ENCODE measurements around the gene HDAC7.
A peak's percentile ranks its signal among the peaks of the same experiment; 100 is the strongest.
"Not testable (repeated sequence)": the region's sequence is repeated elsewhere in the genome, so short reads cannot be mapped to it uniquely, and the experiment has no call there.

The HDAC7 gene

DNA sequence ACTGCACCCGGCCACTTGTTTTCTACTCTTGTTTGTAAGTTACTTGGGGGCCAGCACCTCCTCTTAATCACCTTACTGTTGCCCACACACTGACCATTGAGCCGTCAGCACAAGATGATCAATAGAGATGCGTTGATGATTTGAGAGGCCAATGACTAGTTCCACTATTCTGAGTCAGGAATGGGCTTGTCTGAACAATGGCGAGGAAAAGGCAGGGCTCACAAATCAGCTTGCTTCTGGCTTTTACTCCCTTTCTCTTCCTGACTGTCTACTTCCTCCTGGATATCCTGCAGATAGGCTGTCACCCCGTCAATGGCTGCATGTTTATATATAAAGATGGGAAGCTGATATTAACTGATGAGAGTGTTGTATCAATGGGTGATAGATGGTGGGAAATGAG is 29.1 kb upstream of the HDAC7 start:
- no peak for DNase-seq

DNA sequence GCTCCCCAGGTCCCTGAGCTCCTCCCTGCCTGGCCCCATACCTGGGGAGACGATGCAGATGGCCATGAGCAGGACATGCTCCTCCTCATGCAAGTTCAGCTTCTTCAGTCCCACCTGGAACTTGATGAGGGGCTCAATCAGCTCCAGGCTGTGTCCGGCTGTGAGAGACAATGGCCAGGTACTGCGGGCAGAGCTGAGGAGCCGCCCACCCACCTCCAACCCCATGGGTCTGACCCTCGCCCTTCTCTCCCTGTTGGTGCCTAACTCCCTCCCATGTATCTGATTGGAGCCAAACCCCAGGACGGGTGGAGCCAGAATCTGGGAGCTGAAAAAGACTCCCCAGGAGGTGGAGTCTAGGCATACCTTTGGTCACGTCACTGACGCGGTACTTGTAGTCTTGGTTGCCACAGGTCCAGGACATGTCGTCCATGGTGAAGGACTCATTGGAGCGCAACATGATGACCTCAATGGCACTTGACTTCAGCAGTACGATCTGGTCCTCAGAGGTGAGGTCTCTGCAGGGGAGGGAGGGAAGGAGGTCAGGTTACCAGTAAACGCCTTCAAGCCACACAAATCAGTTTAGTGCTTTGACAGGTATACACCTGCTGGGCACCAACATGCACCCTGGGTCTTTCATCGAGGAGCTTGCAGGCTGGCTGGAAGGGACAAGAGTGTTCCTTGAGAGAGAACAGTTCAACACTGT is 26.7 kb upstream of the HDAC7 start:
- no peak for DNase-seq

DNA sequence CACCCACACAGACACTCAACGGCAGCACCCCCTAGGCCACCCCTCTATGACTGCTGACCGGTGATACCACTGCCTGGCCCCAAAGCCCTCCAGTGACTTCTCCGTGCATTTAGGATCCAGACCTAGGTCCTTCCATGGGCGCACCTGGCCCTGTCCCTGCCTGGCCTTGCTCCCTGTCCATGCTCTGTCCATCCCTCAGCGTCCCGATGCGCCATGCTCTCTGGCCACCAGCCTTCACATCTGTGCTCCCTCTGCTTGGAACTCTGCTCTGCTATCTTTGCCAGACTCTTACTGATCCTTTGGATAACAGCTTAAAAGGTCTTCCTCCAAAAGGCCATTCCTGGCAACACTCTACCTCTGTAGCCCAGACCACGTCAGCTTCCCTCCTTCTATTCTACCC is 25.4 kb upstream of the HDAC7 start:
- no peak for DNase-seq

DNA sequence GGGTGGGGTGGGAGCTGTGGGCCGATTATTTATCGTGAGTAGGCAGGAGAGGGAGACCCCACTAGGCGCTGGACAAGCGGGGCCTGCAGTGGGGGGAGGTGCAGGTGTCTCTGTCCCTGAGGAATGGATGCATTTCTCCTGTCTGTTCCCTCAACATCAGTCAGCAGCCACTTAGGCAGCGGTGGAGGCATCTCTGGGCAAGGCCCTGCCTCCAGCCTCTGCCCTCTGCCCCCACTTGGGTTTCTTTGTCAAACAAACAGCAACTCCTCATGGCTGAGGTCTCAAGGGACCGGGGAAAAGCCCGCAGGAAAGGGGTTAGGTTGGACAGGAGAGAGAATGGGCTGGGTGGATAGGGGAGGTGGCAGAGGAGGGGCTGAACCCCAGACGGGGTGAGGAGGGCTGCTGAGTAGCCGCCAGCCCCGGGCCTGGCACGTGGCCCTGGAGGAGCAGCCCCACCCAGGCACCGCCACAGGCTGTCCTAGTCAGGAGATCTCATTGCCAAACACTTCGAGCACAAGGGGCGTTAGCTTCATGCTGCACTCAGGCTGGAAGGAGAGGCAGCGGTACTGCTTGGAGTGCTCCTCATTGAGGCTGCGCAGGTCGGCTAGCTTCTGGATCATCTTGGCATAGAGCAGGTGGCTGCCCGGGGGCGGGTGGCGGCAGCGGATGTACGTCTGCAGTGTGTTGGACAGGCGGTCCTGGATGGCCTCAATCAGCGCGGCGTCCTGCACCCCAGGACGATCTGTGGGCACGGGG is 24.7 kb upstream of the HDAC7 start:
- DNase-seq, result no peak

DNA sequence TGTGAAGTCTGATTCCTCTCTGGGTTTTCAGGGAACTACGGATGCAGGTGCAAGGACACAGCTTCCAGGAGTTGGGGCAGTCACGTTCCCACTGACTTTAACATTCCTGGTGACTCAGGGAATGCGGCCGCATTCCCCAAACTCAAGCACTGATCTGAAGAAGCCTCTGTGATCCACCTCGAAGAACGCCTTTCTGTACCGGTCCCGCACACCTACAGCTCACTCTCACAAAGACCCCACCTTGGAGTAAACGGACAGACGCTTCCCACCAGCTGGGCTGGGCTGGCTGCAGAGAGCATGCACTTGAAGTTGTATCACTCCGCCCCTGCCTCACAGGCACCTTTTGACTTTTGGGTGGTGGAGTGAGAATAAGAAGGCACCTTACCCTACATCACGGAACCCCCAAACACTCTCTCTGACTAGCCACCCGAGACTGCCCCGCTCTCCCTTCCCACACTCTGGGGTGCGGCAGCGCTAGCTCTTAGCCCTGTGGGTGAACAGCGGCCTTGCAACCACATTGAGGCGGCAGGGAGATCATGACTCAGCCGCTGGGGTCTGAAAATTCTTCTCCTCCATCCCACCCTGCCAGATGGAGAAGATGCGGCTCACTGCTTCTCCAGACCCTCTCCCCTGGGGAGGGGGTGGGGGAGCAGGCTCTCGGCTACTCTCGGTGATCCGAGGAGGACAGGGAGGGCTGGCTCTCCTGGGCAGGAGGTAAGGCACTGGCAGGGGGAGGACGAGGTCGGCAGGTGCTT is 23.7 kb upstream of the HDAC7 start:
- no peak for DNase-seq

DNA sequence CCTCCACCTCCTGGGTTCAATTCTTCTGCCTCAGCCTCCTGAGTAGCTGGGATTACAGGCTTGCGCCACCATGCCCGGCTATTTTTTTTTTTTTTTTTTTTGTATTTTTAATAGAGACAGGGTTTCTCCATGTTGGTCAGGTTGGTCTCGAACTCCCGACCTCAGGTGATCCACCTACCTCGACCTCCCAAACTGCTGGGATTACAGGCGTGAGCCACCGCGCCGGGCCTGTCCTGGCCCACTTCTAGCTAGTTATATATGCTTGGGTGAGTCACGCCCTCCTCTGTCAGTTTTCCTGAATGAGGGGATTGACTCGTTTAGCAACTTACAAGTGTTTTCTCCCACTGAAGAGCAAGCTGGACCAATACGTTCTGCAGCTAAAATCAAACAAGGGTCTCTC is 22.8 kb upstream of the HDAC7 start:
- DNase-seq, result not testable (repeated sequence)

DNA sequence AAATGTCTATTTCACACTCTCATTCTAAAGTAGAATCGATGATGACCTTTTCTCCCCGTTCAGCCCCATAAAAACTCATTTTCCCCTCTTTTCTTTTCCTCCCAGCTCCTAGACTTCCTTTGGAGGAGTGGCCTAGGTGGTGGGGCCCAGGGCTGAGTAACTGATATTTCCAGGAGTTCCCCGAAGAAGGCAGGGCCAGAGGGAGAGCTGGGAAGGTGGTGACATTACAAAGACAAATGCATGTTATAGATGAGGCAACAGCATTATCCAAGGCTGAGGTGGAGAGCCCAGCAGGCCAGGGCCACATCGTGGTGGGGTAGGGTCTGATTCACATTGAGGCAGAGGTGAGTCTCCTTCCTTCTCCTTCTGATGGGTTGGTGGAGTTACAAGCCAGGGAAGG is 22.2 kb upstream of the HDAC7 start:
- no peak for DNase-seq

DNA sequence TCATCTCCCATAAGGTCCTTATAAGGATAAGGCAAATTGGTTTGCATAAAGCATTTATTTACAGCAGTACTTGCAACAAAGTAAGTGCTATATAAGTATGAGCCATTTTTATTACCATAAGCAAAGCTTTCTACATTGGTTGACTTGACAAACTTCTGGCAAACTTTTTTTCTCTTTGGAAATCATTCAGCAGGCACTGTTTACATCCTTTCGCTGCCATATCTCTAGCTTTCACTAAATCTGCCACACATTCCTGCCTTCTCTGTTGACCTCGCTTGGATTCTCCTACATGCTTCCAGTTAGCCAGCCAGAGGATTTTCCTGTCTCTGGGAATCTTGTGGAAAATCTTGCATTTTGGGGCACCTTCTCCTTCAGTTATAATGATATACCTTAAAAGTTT is 21.8 kb upstream of the HDAC7 start:
- DNase-seq, result no peak

DNA sequence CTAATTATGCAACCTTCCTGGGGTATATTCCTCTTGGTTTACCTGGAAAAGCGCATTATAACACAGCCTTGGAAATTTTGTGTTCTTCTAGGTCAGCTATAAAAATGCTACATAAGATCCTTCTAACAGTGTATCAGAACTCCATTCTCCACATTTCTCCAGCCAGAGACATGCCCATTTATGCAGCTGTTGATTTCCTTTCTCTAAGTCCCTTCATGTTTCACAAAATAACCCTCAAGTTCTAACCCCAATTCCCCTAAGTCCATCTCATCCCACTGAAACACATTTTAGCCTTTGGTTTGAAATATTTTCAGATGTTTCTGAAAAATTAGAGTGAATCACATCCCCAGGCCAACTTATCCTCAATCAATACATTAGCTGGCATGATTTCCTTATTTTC is 20.9 kb upstream of the HDAC7 start:
- DNase-seq, result no peak

DNA sequence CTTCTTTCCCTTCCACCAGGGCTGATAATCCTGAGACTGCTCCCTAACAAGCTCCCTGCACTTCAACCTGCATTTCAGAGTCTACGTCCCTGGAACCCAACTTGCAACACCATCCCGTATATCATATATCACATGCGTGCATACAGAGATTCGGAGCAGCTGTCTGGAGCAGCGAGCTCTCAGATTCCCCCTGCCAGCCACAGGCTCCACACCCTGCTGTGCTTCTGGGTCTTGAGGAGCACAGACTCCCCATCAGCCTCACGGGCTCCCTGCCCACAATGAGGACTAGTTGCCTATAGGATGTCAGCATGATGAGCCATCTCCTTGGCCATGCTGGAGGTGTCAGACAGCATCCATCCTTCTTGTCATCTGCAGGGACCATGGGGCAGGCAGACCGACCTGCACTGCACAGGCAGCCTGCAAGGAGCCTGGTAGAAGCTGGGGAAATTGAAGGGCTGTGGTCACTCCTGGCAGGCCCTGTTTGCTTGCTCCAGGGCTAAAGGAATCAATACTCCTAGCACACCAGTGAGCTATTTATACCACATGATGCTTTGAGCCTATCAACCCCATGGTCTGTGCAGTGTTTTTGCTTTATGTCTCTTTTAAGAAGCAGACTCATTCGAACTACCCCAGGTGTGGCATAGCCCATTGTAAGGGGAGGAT is 19.6 kb upstream of the HDAC7 start:
- no peak for DNase-seq

DNA sequence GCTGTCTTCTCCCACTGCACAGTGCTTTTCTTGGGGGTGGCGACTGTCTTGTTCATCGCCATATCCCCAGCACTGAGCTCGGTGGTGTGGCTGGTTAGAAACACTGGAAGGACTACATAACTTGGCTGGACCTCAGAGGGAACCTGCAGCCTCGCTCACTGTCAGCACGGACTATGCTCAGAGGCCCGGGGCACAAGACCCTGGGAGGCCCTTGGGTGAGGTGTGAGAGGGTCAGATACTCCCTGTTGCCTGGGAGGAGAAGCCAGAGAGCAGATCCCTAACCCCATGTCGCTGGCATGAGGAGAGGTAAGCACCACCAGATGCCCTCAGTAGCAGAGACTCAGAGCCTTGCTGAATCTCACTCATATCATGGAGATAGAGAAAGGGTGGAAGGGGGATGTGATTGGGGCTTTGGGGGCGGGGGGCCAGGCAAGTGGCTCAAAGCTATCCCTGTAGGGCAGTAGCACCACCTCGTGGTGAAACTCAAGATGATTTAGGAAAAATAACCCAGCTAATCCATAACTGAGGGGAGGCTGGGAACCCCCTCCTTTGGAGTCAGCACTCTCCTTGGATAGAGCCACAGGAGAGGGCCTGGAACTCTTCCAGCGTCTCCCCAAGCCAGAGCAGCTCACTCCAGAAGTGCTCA is 18.7 kb upstream of the HDAC7 start:
- peak in 1 of 2 donors; percentile 65 for DNase-seq

DNA sequence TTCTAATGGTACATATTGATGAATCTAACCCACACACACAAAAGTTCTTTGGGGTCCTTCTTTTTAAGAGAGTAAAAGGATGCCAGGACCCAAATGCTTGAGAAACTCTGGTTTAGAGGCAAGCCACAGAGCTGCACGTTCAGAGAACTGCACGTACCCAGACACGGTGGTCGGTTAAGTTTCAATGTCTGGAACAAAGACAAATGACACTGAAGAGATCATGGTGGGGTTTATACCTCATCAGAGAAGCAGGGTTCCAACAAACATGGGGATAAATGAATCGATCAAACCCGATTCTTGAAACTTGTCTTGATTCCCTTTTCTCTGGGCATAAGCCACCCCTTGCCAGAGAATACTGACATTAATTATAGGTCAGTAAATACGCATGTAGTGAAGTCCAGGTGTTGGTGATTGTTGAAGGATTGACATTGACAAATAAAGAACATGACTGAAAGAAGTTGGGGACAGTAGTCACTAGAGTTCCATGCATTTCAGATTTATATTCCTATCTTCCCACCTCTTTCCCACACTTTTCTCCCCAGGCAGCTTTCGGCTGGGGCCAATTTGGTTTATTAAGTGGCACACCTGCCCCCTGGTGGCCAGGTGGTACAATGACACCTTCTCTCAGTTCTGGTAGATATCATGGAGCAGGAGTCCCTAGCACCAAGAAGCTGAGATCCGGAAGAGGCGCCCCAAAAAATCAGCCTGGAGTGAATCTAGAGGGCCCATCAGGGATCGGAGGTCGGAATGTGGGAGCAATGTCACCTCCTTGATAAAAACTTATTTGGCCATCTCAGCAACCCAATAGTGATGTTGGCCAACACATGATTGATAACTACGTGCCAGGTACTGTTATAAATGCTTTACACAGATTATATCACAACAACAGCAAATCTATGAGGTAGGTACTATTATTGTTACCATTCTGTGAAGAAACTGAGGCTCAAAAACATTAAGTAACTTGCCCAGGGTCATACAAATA is 17.8 kb upstream of the HDAC7 start:
- peak; percentile 36 to 70 for DNase-seq

DNA sequence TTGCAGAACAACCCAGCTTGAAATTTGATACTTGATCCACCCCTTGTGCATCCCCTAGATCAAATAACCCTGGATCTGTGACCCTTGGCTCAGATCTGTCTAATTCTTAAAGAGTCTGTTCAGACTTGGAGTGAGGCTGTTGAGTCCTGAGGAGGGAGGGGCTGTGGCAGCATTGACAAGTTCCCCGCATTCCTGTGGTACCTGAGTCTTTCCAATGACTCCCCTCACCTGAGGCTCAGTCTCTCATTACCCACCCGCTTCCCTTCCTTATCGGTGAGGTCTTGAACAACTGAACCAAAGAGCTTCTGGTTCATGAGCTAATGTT is 16.1 kb upstream of the HDAC7 start:
- no peak for DNase-seq

DNA sequence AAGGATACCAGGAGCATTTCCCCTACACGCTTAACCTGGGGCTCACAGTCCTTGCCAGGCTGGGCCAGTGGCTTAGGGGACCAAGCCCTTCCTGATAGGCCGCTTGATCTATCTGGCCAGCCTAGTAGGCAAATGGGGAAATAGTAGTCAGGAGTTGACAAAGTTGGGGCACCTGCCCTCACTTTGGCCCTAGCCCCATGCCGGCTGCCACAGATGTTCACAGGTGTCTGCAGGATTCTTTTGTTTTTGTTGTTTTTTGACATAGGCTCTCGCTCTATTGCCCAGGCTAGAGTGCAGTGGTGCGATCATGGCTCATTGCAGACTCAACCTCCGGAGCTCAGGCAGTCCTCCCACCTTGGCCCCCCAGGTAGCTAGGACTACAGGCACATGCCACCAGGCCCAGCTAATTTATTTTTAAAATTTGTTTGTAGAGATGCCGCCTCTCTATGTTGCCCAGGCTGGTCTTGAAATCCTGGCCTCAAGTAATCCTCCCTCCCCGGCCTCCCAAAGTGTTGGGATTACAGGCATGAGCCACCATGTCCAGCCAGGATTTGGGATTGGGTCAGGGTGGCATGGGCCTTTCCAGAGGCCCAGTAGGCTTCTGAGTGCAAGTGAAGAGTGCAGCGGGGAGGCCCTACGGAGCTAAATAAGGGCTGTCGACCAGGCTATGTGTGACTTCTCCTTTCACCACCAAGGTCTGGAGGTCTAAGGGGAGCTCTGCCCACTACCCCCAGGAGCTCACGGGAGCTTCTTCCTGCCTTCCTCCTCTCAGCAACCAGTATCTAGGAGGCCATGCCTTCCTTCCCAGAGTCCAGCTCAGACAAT is 15.5 kb upstream of the HDAC7 start:
- DNase-seq, result no peak

DNA sequence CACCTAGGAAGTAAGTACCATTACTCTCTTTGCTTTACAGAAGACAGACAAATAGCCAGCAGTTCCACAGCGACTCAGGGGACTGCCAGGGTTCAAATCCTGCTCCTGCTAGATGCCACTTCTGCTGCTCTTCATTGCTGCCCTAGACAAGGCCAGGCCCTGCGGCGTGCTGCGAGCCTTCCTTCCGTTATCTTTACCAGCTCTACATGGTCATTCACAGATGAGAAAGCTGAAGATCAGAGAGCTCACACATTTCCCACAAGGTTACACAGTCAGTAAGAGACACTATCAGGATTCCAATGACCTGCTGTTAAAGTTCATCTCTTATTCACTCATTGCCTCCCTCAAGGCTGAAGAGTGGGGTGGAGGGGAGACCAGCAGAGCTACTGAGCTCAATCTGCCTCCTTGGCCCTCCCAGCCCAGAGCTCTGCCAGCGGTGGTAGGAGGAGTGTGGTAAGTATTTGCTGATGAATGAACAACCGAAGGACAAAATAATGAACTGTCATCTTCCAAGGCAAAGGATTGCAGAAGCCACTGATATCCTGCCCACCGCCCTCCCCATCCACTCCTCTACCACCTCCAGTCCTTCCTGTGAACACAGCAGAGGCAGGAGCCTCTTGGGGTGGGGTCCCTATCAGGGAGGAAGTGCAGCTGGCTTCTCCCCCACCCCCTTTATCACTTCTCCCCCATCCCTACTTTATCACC is 14.6 kb upstream of the HDAC7 start:
- DNase-seq, result no peak

DNA sequence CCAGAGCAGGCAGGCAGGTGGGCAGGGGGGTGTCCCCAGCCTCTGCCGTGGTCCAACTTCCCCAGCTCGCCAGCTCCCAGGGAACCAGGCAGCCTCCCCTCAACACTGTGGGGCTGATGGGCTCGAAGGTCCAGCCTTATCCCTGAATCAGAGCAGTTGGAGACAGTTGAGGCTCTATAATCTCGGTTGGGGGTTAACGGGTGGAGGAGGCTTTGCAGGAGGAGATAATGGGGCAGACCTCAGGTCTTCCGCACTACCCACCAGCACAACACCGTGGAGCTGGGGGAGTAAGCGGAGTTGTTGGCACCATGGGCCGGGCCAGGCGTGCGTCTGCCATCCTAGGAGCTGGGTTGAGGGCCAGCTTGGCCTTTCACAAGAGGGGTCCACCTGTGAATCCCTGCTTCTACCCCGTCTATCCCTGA is 13.9 kb upstream of the HDAC7 start:
- no peak for DNase-seq

DNA sequence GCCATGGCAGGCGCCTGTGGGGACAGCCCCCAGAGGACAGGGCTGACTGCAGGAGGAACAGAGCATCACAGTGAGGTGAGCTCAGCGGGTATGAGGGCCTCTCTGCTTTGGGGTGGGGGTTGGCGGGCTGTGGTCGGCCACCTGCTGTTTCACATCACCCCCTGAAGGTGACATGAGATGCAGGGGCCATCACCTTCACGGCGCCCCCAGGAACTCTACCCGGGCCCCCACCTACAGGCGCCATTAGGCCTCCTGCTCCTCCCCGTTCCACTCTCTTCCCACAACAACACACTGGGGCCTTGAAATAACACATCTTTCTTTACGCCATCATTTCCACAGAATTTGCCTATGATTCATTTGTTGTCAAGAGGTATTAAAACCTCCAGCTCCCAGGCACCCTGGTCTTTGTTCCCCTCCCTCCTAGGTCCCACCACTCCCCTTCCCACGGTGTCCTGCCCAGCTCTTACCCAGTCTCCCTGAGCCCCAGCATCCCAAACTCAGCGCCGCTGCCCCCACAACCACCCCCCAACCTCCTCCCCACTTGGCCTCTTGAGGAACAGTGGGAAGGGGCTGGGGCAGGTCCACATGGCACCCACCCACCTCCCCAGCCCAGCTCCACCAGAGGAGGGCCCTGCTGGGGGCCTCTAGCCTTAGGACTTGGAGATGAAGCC is 12.7 kb upstream of the HDAC7 start:
- DNase-seq, result no peak

DNA sequence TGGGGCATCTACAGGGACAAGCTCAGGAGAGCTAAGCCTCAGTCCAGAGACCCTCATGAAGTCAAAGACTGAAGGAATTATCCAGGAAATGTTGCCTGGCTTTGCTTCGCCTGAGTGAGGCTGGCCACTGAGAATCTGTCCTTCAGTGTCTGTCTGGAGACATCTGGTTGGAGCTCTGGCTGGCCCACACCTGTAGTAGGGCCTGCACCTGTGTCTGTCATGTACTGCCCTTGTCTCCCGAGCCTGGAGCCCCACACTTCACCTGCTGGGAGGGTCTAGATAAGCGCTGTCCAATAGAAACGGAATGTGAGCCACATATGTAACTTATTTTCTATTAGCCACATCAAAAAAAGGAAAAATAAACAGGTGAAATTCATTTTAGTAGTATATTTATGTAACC is 9.9 kb upstream of the HDAC7 start:
- no peak for DNase-seq

DNA sequence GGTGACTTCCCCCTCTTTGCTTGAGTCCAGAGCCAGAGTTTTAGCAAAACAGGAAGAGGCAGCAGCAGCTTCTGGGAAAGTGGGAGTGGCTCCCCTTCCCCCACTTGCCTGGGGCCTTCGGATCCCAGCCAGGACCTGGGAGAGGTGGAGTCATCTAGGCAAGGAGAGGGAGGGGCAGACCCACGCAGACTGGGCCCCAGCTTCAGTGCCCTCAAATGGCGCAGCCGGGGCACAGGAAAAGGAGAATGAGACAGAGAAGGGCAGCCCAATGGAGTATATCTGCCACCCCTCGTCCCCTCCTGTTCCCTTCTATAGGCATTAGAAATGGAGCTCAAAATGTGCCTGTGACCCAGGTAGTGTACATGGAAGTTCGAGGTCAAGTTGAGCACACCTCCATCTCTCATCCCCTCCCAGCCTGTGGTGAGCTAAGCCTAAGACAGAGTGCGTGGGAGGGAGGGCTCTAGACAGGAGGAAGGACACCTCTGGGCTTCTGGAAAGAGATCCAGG is 9.3 kb upstream of the HDAC7 start:
- DNase-seq, result no peak
